Uterus (tissue), 2 donors: ENCODE measurements around the gene EDN2.

Experiments used
- POLR2A ChIP-seq, 2 donors: fragments of 450-650 bp; IDR thresholded peaks; one replicate each; pipeline ENCODE4 v1.6.1; 2016; ENCODE audit warnings: antibody characterized with exemption in 2 of 2, mild to moderate bottlenecking in 1 of 2, moderate library complexity in 1 of 2
- TF ChIP-seq, protein P1 (sequence below), 4 experiments: fragments of 200-600 bp in 2 of 4; fragments of 450-650 bp in 2 of 4; sonication (generic) in 2 of 4; IDR thresholded peaks; one replicate each; pipeline ENCODE4 v1.5.1; 2016 to 2019; ENCODE audit warnings: antibody characterized with exemption in 4 of 4, mild to moderate bottlenecking in 2 of 4, moderate library complexity in 1 of 4

DNA sequence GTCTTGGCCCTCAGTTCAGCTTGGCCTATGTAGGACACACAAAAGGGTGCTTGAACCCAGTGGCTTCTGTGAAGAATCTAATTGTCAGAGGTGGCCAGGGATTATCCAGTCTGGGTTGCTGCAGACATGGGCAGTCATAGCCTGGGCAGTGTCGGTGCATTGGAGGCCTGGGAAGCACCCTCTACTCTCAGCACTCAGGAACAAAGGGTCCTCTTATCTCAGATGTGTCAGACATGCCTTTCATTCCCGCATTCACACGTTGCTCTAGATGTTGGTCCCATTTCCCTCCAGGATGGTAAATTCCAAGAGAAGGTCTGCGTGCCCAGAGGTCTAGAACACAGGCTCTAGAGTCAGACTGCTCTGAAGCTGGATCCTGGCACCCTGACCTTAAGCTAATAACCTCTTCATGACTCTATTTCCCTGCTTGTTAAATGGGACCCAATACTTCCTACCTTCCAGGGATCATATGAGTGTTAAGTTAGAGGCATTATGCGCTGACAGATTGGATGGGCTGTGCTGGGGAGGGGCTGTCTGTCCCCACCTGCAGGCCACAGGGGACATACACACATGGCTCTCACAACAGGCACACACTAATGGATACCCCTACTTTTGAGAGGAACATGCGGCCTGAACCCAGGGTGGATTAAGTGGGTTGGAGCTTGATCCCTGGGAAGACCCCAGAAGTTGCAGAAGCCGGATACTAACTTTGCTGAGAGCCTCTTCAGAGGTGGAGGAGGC, 16.5 kb upstream of the EDN2 start:
- TF ChIP-seq, protein P1, sequence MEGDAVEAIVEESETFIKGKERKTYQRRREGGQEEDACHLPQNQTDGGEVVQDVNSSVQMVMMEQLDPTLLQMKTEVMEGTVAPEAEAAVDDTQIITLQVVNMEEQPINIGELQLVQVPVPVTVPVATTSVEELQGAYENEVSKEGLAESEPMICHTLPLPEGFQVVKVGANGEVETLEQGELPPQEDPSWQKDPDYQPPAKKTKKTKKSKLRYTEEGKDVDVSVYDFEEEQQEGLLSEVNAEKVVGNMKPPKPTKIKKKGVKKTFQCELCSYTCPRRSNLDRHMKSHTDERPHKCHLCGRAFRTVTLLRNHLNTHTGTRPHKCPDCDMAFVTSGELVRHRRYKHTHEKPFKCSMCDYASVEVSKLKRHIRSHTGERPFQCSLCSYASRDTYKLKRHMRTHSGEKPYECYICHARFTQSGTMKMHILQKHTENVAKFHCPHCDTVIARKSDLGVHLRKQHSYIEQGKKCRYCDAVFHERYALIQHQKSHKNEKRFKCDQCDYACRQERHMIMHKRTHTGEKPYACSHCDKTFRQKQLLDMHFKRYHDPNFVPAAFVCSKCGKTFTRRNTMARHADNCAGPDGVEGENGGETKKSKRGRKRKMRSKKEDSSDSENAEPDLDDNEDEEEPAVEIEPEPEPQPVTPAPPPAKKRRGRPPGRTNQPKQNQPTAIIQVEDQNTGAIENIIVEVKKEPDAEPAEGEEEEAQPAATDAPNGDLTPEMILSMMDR (IDR thresholded peaks at IDR 0.05) = no peak
- no peak for TF ChIP-seq POLR2A (IDR thresholded peaks at IDR 0.05)
